Hematopoietic multipotent progenitor cell treated with erythropoietin and hydrocortisone succinate and interleukin-3 and kit ligand, for 15 days (in vitro differentiated cells): Measurements from ENCODE around the gene MOCS1.

Source experiments
- DNase-seq: peaks from one replicate; pipeline ENCODE4 v3.0.0-alpha.2; 2015; ENCODE audit warnings: low spot score

Gene MOCS1

DNA sequence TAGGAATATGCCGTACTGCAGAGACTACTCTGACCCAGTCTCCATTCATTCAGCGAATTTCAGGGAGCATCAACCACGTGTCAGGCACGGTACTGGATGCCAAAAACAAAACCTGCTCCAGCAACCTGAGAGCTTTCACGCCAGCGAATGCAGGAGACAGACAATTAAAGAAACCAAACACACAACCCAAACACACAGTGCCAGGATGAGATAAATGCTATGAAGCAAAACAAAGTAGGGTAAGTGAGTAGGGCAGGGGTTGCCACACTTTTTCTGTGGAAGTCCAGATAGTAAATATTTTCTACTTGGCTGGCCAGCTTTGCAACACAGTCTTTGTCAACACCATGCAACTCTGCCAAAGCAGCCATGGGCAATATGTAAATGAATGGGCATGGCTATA, 10.0 kb downstream of the MOCS1 start:
- DNase-seq: no peak

DNA sequence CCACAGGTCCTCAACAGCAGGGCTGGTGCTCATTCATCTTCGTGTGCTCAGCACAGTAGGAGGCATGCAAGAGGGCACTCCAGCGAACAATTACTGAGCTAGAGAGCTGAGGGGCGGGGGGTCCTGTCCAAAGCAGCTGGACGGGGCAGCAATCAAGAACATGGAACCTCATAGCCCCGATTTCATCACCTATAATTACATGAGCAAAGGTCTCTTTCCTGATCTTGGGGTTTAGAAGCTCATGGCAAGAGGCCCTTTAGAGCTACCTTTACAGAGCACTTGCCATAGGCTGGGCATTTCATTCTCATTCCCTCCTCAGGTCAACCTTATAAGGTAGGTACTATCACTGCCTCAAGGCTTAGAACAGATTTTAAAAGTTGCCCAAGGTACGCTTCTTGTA, 10.4 kb downstream of the MOCS1 start:
- DNase-seq: no peak

DNA sequence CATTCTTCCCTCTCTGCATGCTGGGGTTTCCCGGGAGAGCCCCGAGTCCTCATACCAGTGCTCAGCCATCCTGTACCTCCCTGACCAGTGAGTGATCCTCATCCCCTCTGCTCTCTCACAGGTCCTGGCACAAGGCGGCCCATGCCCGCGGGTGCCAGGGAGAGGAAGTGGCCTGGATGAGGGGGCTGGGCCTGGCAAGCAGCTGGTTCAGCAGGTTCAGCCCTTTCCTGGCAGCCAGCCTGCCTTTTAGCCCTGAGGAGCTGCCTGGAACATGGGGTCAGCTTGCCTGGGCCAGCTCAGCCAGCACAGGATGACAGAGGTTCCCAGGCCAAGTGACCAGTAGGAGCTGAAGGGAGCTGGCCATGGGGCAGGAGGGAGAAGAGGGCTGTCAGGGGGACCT, 10.9 kb downstream of the MOCS1 start:
- no peak for DNase-seq

DNA sequence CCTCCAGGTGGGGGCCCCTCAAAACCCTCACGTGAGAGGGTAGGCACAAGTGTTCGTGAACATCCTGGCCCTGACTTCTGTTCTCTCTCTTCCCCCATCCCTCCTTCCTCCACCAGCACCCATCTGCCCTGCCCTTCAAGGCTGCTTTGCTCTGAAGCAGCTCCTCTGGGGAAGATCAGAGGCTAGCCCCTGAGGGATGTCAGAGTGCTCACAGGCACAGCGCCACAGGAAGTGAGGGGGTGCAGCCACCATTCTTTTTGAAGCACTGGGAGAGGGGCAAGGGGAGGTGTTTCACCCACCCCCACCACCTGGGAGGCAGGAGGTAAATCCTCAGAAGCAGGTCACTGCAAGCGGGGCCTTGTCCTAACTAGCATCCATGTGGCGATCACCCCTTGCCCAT, 11.4 kb downstream of the MOCS1 start:
- DNase-seq: no peak

DNA sequence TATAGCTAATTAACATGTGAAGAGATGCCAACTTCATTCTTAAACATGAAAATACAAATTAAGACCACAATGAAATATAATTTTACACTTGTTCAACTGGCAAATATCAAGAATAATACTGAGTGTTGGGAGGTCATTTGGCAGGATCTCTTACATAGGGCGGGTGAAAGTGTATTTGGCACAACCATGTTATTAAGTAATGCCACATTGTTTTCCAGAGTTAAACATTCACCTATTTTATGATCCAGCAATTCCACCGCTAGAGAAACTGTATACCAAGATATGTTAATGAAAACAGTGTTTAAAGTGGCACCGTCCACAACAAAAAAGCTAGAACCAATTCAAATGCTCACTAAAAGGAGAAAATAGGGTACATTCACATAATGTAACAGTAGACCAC, 14.1 kb downstream of the MOCS1 start:
- no peak for DNase-seq

DNA sequence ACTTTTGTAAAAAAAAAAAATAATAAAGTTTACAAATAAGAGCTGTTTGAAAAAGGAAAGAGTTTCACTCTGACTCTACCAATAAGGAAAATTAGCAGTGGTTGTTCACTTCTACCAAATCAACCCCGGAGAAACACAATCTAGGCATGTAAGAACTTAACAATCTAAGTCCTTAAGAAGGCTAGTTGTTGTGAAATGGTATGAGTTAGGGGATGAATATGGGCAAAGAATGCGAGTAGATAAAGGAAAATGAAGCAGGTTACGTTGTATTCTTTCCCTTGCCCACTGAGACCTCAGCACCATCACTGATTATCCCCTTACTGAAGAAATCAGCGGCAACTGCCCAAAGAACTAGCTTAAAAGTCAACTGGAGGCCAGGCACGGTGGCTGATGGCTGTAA, 15.4 kb downstream of the MOCS1 start:
- no peak for DNase-seq

DNA sequence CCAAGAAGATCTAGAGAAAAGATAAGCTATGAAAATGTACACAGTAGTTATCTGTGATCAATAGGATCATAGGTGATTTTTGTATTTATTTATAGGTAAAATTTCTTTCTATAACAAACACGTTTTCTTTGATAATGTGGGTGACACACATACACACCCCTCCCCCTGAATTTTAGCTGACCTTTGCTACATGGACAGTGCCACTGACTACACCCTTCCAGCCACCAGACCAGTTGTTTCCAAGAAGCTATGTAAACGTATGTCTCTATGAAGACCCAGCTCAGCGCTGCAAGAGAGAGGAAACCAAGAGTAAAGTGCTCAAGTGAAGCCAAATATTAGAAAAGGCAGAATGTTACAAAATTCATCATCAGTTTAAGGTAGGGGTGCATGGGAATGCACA, 16.3 kb downstream of the MOCS1 start:
- DNase-seq: no peak

DNA sequence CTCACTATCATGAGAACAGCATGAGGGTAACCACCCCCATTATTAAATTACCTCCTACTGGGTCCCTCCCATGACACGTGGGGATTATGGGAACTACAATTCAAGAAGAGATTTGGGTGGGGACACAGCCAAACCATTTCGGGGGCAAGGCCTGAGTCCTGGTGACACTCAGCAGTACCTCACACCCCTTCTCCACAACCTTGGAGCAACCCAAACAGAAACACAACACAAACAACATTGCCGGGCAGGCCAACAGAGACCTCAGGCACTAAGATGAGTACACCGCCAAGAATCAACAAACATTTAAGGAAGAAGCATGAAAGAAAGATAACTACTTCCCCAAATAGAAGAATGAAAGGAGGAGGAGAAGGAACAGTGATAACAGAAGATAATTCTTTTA, 16.9 kb downstream of the MOCS1 start:
- no peak for DNase-seq

DNA sequence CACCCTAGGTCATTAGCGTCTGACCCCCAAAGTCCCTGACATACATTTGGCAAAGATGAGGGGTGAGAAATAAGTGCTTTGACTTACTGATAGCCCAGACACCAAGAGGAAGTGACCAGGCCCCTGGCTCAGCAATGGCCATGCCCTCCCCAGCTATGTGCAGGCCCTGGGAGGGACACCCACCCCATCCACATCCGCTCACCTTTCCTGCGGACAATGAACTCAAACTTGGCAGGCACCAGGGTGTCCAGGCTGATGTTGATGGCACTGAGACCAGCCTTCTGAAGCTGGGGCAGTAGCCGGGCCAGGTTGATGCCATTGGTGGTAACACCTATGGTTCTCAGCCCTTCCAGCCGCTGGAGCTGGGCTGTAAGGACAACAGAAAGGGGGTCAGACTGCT, 18.4 kb downstream of the MOCS1 start:
- no peak for DNase-seq

DNA sequence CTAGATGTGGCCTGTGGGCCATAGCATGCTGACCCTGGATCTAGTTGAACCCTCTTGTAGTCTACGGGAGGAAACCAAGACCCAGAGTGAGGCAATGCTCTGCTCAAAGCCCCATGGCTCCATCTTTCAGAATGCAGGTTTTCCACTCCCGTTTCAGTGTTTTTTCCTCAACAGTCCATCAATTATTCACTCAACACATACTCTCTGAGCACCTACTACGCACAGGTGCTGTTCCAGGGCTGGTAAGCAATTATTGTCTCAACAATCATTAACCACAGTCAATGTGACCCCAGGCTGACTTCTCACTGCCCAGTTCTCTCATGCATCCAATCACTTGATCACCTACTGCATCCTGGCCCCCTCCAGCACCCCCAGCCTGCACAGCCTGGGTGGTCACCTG, 20.0 kb downstream of the MOCS1 start:
- no peak for DNase-seq

DNA sequence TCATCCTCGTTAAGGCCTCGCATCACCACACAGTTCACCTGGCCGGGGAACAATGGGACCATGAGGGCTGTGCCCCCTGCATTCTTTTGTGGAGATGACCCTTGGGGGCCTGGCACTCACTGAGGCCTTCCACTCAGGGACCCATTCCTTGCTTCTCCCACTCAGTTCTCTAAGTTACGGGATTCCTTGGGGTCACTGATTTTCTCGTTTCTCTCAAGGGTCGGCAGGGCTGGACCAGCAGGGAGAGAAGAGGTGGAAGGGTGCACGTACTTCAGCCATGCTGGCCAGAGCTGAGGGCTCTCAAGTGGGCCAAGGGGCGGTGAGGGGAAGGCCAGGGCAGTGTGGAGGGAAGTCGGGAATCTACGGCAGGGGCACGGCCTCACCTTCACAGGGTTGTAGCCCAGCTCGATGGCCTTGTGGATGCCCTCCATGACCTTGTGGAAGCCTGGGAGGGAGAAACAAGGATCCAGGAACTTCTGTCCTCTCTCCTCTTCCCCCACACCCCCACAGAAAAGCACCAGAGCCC, 20.8 kb downstream of the MOCS1 start:
- no peak for DNase-seq

DNA sequence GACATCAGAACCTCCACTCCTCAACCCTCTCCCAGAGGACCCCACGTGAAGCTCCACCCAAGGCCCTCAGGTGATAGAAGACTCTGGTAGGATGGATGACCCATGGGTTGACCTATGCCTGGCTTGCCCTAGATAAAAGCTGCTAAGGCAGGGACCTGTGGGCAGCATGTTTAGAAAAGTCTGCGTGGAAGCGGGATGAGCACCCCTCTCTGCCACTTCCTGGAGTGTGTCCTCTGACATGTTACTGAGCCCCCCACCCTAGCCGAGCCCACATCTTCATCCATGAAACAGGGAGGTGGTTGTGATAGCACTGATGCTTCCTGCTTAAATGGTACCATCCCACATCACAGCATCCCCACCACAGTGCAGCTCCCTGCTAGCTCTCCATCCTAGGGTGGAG, 21.8 kb downstream of the MOCS1 start:
- no peak for DNase-seq

DNA sequence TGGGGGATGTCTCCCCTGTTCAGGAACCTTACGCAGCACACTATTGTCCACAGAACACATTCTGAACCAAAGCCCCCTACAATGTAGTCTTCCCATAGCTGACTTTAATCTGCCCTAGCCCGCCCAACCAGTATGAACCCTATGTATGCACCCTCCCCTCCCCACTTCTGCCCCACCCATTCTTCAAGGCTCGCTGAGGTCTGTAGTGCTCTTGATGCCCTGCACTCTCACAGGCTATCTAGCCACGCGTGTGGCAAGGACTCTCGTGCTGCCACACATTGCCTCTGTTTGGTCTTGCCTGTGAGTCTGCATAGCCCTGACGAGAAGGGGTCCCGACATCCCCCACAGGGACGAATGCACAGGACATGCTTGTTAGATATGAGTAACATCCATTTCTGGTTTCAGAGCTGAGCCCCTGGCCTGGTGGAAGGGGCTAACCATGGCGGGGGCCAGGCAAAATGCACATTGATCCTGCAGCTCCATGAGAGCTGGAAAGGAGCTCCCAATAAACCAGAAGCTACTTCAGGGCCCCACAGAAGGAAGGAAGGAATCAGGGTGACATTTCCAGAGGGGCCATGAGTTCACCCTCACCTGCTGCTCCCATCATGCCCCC, 22.6 kb downstream of the MOCS1 start:
- DNase-seq: no peak

DNA sequence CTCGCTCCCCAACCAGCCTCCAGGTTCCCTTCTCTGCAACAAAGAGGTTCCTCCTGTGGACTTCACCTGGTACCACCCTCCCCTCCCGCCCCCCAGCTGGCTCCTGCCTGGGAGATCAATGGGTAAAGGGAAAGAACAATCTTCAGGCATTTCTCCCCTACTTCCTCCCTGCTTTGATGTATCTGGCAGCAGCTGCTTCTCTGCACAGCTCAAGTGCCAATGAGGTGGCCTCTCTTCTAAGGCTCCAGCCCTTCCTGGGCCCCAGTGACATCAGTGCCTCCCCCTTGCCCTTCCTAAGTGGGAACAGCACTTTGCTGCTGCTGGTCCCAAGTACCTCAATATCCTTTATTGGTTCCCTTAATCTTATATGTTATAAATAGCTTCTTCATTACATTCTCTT, 23.5 kb downstream of the MOCS1 start:
- no peak for DNase-seq

DNA sequence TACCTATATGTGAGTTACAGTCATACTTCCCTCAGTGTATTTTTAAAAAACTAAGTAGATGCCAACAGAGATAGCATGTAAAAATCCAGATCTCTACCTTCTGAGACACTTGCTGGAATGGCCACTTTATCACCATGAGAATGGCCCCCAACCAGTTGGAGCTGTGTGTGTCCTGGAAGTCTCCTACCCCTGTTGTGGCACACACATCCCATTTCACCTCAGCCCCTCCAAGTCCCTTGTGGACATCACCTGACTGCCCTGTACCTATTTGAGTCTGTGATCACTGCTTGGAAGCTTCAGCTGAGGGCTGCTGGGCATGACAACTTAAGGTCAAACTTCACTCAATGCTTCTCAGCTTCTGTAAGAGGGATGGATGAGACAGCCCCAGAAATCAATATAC, 24.1 kb downstream of the MOCS1 start:
- DNase-seq: no peak

DNA sequence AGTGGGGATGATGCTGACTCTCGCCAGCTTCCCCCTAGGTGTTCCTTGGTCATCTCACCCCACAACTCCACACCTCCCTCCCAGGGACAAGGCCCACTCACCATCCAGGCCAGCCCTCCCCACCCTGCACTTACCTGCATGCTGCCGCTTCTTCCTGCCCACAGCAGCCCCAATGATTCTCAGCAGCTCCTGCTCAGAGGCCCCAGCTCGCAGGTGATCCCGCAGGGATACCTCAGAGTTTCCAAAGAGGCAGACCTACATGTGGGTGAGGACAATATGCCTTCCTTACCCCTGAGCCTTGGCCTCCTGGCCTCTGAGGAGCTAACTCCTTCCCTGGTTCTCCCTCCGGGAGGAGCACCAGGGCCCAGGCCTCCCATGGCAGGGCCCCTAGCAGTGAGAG, 24.6 kb downstream of the MOCS1 start:
- no peak for DNase-seq

DNA sequence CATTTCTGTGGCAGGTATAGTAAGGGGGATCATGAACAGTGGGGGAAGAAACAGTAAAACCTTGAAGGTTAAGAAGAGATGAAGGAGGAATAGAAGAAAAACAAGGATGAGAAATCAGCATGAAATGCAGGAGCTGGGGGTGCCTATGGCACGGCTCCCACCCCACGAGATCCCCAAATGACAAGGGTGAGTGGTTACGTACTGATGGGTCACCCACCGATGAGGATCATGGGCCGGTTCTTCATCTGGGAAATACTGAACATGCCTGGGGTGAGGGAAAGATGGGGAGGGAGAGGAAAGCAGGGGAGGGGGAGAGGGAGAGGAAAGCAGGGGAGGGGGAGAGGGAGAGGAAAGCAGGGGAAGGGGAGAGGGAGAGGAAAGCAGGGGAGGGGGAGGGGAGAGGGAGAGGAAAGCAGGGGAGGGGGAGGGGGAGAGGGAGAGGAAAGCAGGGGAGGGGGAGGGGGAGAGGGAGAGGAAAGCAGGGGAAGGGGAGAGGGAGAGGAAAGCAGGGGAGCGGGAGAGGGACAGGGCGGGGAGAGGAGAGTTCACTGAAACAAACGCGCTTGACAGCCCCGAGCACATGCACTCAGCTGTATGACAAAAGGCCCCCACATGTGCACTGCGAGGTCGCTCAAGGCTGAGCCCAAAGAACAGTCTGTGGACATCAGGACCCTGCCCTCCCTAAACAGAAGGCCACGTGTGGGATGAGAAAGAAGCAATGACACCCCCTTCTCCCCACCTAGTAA, 25.3 kb downstream of the MOCS1 start:
- DNase-seq: no peak

DNA sequence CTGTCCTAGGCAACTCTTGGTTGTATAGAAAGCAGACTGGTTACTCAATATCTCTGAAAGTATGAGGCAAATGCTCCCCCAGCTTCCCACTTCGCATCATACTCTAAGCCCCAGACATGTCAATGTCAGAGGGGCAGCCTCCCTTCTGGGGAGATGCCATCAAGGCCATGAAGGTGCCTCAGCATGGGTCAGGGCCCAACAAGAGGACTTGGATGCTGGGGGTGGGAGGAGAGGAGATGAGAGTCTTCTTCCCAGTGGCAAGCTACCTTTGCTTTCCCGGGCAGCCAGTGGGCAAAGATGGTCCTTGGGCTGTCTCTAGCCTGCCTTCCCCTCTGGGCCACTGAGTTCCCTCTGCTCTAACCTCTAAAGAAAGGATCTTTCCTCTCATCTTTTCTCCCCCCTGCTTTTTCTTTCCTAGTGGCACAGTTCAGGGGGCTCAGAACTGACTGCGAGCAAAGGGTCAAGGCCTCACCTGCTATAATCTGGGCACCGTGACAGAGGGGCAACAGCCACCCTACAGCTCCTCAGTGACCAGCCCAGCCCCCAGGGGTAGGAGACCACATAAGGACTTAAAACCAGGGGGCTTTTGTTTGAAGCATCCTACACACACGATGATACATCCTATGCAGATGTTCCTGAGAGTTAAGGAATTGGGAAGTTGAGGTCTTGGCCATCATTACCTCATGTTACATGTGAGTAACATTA, 26.2 kb downstream of the MOCS1 start:
- no peak for DNase-seq

DNA sequence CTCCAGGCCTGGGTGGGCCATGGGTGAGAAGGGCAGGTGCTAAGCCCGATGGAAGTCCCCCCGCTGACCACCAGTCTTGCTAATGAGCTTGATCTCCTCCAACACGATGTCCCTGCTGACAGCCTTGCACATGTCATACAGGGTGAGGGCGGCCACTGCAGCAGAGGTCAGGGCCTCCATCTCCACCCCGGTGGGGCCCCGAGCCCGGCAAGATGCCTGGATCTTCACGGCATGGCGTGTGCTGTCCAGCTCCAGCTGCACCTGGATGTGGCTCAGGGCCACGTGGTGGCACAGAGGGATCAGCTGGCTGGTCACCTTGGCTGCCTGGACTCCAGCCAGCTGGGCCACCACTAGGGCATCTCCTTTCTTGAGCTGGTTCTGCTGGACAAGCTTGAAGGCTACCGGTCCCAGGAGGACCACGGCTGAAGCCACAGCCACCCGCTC, 27.9 kb downstream of the MOCS1 start:
- DNase-seq: no peak

DNA sequence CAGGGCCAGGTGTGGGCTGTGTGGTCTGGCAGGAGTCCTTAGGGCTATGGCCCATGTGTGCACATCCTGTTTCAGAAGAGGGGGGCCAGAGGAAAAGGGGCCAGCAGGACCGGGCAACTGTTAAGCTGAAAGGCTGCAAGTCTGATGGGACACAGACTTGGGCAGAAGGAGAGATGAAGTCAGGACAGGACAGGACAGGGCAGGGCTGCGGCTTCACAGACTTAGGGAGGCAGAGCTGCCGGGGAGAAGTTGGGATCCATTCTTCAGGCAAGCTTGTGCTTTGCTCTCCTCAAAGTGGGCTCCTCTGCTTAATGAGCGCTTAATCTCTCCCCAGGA, 28.7 kb downstream of the MOCS1 start:
- no peak for DNase-seq

DNA sequence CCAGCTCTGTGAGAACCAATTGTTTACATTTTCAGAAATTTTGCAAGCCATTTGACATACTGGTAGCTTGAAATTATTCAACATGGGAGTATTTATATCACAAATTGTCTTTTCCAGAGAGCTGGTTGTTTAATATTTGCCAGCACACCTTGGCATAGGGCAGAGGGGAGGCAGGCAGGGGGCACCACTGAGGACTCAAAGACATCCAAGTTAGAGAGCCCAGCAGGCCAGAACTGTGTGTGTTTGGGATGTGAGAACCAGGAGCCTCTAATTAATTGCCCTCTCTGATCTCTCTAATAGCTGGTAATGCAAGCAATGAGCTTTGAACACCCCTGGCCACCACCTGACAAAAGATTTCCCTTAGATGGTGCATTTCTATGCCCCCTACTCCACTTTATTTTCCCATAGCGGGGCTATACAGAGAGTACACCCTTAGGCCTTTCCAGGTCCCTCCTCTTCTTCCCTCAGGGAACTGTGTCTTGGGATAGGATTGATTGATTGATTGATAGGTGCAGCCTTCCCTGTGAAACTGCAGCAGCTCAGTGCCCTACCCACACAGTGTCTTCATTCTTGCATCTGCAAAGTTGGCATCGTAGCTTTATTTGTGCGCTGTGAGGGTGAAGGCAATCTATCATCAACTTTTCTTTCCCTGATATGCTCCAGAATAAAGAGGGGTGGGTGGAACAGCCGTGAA, 29.2 kb downstream of the MOCS1 start:
- DNase-seq: no peak

DNA sequence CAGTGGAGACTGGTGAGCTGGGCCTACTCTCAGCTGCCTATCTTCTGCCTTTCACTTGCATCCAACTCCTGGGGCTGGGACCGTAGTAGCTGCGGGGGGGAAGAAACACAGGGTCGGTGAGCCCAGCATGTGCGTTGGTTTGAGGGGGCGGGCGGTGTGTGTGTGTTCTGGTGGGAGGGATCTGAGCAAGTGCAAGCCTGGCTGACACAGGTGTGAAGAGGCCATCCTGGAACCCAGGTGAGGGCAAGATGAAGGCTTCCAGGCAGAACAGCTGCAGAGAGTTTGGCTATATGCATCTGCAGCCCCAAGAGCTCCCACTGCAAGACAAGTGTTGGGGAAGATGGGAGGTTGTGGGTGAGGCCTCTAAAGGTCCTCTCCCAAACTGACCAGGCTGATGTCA, 30.6 kb downstream of the MOCS1 start:
- no peak for DNase-seq
